OCI-LY3 (cell line): ENCODE measurements around the gene ARHGAP12.

Experiments used
- CTCF ChIP-seq: fragments of 200-600, 300-600 bp; sonication (generic); IDR thresholded peaks from 2 replicates; pipeline ENCODE4 v1.5.1; 2014; ENCODE audit warnings: antibody characterized with exemption, low read length, low read depth
- EZH2phosphoT487 ChIP-seq: fragments of 200-600 bp; shearing (Covaris generic); IDR thresholded peaks from 2 replicates; pipeline ENCODE4 v1.6.1; 2018; ENCODE audit warnings: antibody characterized with exemption, mixed run types, low read depth

DNA sequence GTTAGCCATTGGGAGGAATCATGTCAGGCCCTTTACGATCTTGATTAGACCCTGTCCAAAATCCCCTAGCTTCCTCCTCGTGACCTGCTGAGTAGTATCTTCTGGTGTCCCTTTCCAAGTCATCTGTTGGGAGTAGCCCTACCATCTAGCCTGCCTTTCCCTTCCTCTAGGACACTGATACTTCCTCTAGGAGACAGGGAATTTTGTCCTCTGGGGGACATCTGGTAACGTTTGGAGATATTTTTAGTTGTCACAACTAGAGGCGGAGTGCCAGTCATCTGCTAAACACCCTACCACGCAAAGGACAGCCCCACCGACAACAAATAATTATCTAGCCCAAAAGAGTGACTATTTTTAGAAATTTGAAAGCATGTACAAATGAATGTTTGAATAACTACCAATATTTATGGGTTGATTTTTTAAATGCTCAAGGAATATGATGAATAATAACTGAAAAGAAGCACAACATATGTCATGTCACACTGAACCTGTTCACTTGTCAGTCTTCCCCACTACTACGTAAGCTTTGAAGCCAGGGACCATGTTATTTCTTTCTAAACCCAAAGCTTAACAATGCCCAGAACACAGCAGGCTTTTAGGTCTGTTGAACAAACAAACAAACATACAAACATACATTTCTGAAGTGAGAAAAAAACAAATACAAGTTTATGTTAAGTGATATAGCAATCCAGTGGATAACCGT is 105.9 kb downstream of the ARHGAP12 start:
- no peak for TF ChIP-seq CTCF
- TF ChIP-seq EZH2phosphoT487: no peak
